NOMO-1 treated with DMSO at 0.1 percent for 48 hours (cell line): ENCODE results near the gene GEMIN8.
A peak's percentile ranks its signal among the peaks of the same experiment; 100 is the strongest.

ENCODE experiments used
- DNase-seq: peaks from one replicate; lab custom pipeline; 2025; ENCODE audit not compliant: unreplicated experiment; lab: John Stamatoyannopoulos, UW

GEMIN8 gene

GRCh38 chrX:14029425-14030173, at the start of gene GEMIN8:
Gene GEMIN8, minus strand, starts transcription at chrX:14029892. Its CDS starts 8,414 bp downstream, at chrX:14021478.
- peak; percentile 75 for DNase-seq

GRCh38 chrX:14076639-14077038, 46.9 kb upstream of the GEMIN8 start:
- DNase-seq = no peak

- DNase-seq = no peak
These were observed 43.9 kb upstream of the GEMIN8 start for GRCh38 chrX:14073556-14073955.

GRCh38 chrX:14073071-14073470, 43.4 kb upstream of the GEMIN8 start:
- DNase-seq = no peak

GRCh38 chrX:14065800-14066199, 36.1 kb upstream of the GEMIN8 start:
- no peak for DNase-seq

GRCh38 chrX:14064626-14065432, 35.1 kb upstream of the GEMIN8 start:
- DNase-seq = peak; percentile 20

GRCh38 chrX:14062524-14062923, 32.8 kb upstream of the GEMIN8 start:
- no peak for DNase-seq

- DNase-seq = no peak
These were observed 26.5 kb upstream of the GEMIN8 start for GRCh38 chrX:14056206-14056605.

GRCh38 chrX:14051416-14051815, 21.7 kb upstream of the GEMIN8 start:
- DNase-seq = no peak

- no peak for DNase-seq
These were observed 21.0 kb upstream of the GEMIN8 start for GRCh38 chrX:14050709-14051108.

GRCh38 chrX:14043209-14043608, 13.5 kb upstream of the GEMIN8 start:
- no peak for DNase-seq

GRCh38 chrX:14039344-14039743, 9.7 kb upstream of the GEMIN8 start:
- peak; percentile 54 for DNase-seq

GRCh38 chrX:14038375-14039085, 8.8 kb upstream of the GEMIN8 start:
- peak; percentile 74 for DNase-seq

GRCh38 chrX:14032406-14032805, 2.7 kb upstream of the GEMIN8 start:
- DNase-seq = peak; percentile 64

GRCh38 chrX:14030174-14030530, 460 bp upstream of the GEMIN8 start:
- peak; percentile 55 for DNase-seq

GRCh38 chrX:14029039-14029424, 660 bp downstream of the GEMIN8 start:
- no peak for DNase-seq

- DNase-seq = no peak
These were observed 1.2 kb downstream of the GEMIN8 start for GRCh38 chrX:14028473-14028872.

- DNase-seq = peak; percentile 71
These were observed 2.1 kb downstream of the GEMIN8 start for GRCh38 chrX:14027511-14028019.

- no peak for DNase-seq
These were observed 2.7 kb downstream of the GEMIN8 start for GRCh38 chrX:14027036-14027435.

- no peak for DNase-seq
These were observed 3.6 kb downstream of the GEMIN8 start for GRCh38 chrX:14026121-14026520.

- no peak for DNase-seq
These were observed 7.7 kb downstream of the GEMIN8 start for GRCh38 chrX:14022019-14022418.

- no peak for DNase-seq
These were observed 12.3 kb downstream of the GEMIN8 start for GRCh38 chrX:14017399-14017798.
